ENCODE results near the gene ANKRD28. TPM values are rescaled to one million over a fixed set of nuclear protein-coding genes. Genes with fewer than 3 reads are reported as not detected.

ANKRD28 gene
- total RNA-seq, 1 donor from 2014 or later = 45.0 TPM

GRCh38 chr3:15839568-15839967 is 41.8 kb upstream of the ANKRD28 start:
- peaks cover 42% of the 10 kb centered on the region for H3K9me3 Mint-ChIP-seq
- DNase-seq (ENCODE audit: low spot score in 2 of 2, unreplicated experiment in 2 of 2) = no peak
- H3K27me3 Mint-ChIP-seq (ENCODE audit: low read depth) = no peaks in the 10 kb centered on the region
- H3K4me1 Mint-ChIP-seq = no peaks in the 10 kb centered on the region
- TF ChIP-seq, protein P1, sequence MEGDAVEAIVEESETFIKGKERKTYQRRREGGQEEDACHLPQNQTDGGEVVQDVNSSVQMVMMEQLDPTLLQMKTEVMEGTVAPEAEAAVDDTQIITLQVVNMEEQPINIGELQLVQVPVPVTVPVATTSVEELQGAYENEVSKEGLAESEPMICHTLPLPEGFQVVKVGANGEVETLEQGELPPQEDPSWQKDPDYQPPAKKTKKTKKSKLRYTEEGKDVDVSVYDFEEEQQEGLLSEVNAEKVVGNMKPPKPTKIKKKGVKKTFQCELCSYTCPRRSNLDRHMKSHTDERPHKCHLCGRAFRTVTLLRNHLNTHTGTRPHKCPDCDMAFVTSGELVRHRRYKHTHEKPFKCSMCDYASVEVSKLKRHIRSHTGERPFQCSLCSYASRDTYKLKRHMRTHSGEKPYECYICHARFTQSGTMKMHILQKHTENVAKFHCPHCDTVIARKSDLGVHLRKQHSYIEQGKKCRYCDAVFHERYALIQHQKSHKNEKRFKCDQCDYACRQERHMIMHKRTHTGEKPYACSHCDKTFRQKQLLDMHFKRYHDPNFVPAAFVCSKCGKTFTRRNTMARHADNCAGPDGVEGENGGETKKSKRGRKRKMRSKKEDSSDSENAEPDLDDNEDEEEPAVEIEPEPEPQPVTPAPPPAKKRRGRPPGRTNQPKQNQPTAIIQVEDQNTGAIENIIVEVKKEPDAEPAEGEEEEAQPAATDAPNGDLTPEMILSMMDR (IDR thresholded peaks at IDR 0.05; ENCODE audit: unreplicated experiment) = no peak
- H3K27ac Mint-ChIP-seq = no peak overlapping the region
- peaks cover 36% of the 10 kb centered on the region for H3K36me3 Mint-ChIP-seq
- H3K4me3 Mint-ChIP-seq = no peak overlapping the region

DNA sequence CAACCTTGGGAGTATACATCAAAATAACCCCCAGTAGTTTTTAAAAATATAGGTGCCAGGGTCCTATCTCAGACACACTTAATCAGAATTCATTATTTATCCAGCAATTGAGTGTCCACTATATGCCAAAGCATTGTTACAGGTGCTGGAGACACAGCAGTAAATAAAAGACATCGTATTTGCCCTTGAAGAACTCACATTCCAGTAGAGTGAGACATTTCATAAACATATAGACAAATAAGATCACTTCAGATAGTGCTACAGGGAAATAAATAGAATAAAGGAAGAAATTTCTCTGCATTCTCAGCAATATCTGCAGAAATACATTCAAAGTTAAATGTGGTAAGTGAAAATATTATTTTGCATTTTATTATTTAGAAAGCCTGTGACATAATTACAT is 34.1 kb upstream of the ANKRD28 start:
- no peaks in the 10 kb centered on the region for H3K4me1 Mint-ChIP-seq
- no peaks in the 10 kb centered on the region for H3K36me3 Mint-ChIP-seq

GRCh38 chr3:15825016-15825415 is 27.2 kb upstream of the ANKRD28 start:
- no peaks in the 10 kb centered on the region for H3K4me1 Mint-ChIP-seq
- DNase-seq (ENCODE audit: low spot score in 2 of 2, unreplicated experiment in 2 of 2) = no peak
- no peak overlapping the region for H3K4me3 Mint-ChIP-seq
- no peak overlapping the region for H3K27ac Mint-ChIP-seq
- H3K27me3 Mint-ChIP-seq (ENCODE audit: low read depth) = no peaks in the 10 kb centered on the region
- no peaks in the 10 kb centered on the region for H3K36me3 Mint-ChIP-seq
- H3K9me3 Mint-ChIP-seq = peaks cover 5% of the 10 kb centered on the region
- TF ChIP-seq, protein P1 (IDR thresholded peaks at IDR 0.05; ENCODE audit: unreplicated experiment) = no peak

More for the DNA sequence above, 34.1 kb upstream of the ANKRD28 start:
- H3K27me3 Mint-ChIP-seq (ENCODE audit: low read depth) = no peaks in the 10 kb centered on the region
- H3K4me3 Mint-ChIP-seq = no peak overlapping the region
- H3K27ac Mint-ChIP-seq = no peak overlapping the region
- TF ChIP-seq, protein P1 (IDR thresholded peaks at IDR 0.05; ENCODE audit: unreplicated experiment) = no peak
- DNase-seq (ENCODE audit: low spot score in 2 of 2, unreplicated experiment in 2 of 2) = no peak
- peaks cover under 1% of the 10 kb centered on the region for H3K9me3 Mint-ChIP-seq

DNA sequence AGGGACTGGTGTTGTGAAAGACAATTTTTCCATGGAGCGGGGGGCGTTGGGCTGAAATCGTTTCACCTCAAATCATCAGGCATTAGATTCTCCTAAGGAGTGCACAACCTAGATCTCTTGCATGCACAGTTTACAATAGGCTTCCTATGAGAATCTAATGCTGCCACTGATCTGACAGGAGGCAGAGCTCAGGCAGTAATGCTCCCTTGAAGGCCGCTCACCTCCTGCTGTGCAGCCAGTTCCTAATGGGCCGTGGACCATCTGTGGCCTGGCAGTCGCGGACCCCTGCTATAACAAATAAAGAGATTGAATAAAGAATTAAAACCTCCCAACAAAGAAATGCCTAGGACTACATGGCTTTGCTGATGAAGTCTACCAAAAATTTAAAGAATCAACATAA is 25.3 kb upstream of the ANKRD28 start:
- no peaks in the 10 kb centered on the region for H3K36me3 Mint-ChIP-seq
- no peaks in the 10 kb centered on the region for H3K27me3 Mint-ChIP-seq (ENCODE audit: low read depth)
- TF ChIP-seq, protein P1 (IDR thresholded peaks at IDR 0.05; ENCODE audit: unreplicated experiment) = no peak
- H3K4me3 Mint-ChIP-seq = no peak overlapping the region
- DNase-seq (ENCODE audit: low spot score in 2 of 2, unreplicated experiment in 2 of 2) = no peak
- no peak overlapping the region for H3K27ac Mint-ChIP-seq
- no peaks in the 10 kb centered on the region for H3K4me1 Mint-ChIP-seq
- H3K9me3 Mint-ChIP-seq = peaks cover 5% of the 10 kb centered on the region

GRCh38 chr3:15822281-15822680 is 24.5 kb upstream of the ANKRD28 start:
- TF ChIP-seq, protein P1 (IDR thresholded peaks at IDR 0.05; ENCODE audit: unreplicated experiment) = no peak

GRCh38 chr3:15820911-15821310 is 23.1 kb upstream of the ANKRD28 start:
- Mint-ChIP-seq H3K4me1 (peaks cover 2% of the 10 kb centered on the region), H3K4me3 (no peak overlapping the region), H3K27ac (no peak overlapping the region), H3K36me3 (no peaks in the 10 kb centered on the region), H3K9me3 (peaks cover 5% of the 10 kb centered on the region), H3K27me3 (ENCODE audit: low read depth) (no peaks in the 10 kb centered on the region)
- TF ChIP-seq, protein P1 (IDR thresholded peaks at IDR 0.05; ENCODE audit: unreplicated experiment) = no peak
- no peak for DNase-seq (ENCODE audit: low spot score in 2 of 2, unreplicated experiment in 2 of 2)

More at GRCh38 chr3:15822281-15822680, 24.5 kb upstream of the ANKRD28 start:
- Mint-ChIP-seq H3K27me3 (ENCODE audit: low read depth) (no peaks in the 10 kb centered on the region), H3K36me3 (no peaks in the 10 kb centered on the region), H3K27ac (no peak overlapping the region), H3K9me3 (peaks cover 5% of the 10 kb centered on the region), H3K4me1 (no peaks in the 10 kb centered on the region), H3K4me3 (no peak overlapping the region)
- DNase-seq (ENCODE audit: low spot score in 2 of 2, unreplicated experiment in 2 of 2) = no peak
